Mesendoderm (in vitro differentiated cells): ENCODE results near the gene HECA.
A peak's percentile ranks its signal among the peaks of the same experiment; 100 is the strongest.

ENCODE experiments used
- DNase-seq: peaks from one replicate; pipeline ENCODE4 v3.0.0; 2013
- H2AK5ac ChIP-seq: 2 replicates; pipeline ENCODE4 v1.6.1; 2013; ENCODE audit warnings: low read length, inconsistent platforms
- H2BK120ac ChIP-seq: 2 replicates; pipeline ENCODE4 v1.6.1; 2013; ENCODE audit warnings: low read depth, mild to moderate bottlenecking, low read length, moderate library complexity, mixed read lengths
- H2BK15ac ChIP-seq: replicated peaks from 2 replicates; pipeline ENCODE4 v1.6.1; 2013; ENCODE audit warnings: low read depth, mild to moderate bottlenecking, moderate library complexity
- H2BK5ac ChIP-seq: 2 replicates; pipeline ENCODE4 v1.6.1; 2013; ENCODE audit warnings: low read length, inconsistent platforms
- H3K18ac ChIP-seq: 2 replicates; pipeline ENCODE4 v1.6.1; 2013; ENCODE audit warnings: mild to moderate bottlenecking, low read length, mixed read lengths
- H3K23ac ChIP-seq: one replicate; pipeline ENCODE4 v1.6.1; 2013; ENCODE audit warnings: low read length
- H3K27ac ChIP-seq: 2 replicates; pipeline ENCODE4 v1.5.1; 2013; ENCODE audit warnings: low read depth, mild to moderate bottlenecking, inconsistent platforms, low read length, moderate library complexity
- H3K27me3 ChIP-seq: 2 replicates; pipeline ENCODE4 v1.6.1; 2013; ENCODE audit warnings: low read length, control low read depth, mild to moderate bottlenecking, inconsistent platforms; ENCODE audit not compliant: insufficient read depth, poor library complexity
- H3K36me3 ChIP-seq: 2 replicates; pipeline ENCODE4 v1.6.1; 2013; ENCODE audit warnings: low read length, inconsistent platforms; ENCODE audit not compliant: control insufficient read depth, insufficient read depth
- H3K4ac ChIP-seq: one replicate; pipeline ENCODE4 v1.6.1; 2013; ENCODE audit warnings: low read depth, mild to moderate bottlenecking, low read length, moderate library complexity
- H3K4me1 ChIP-seq: 2 replicates; pipeline ENCODE4 v1.6.1; 2013; ENCODE audit warnings: low read depth, low read length, inconsistent platforms; ENCODE audit not compliant: control insufficient read depth
- H3K4me2 ChIP-seq: 2 replicates; pipeline ENCODE4 v1.6.1; 2013; ENCODE audit warnings: low read length
- H3K4me3 ChIP-seq: 2 replicates; pipeline ENCODE4 v1.5.1; 2013; ENCODE audit warnings: mild to moderate bottlenecking, low read length
- H3K56ac ChIP-seq: one replicate; pipeline ENCODE4 v1.6.1; 2013; ENCODE audit warnings: low read length
- H3K79me1 ChIP-seq: 2 replicates; pipeline ENCODE4 v1.6.1; 2013; ENCODE audit warnings: low read length, inconsistent platforms
- H3K79me2 ChIP-seq: 2 replicates; pipeline ENCODE4 v1.6.1; 2013; ENCODE audit warnings: mild to moderate bottlenecking, low read length; ENCODE audit not compliant: control insufficient read depth, insufficient read depth
- H3K9ac ChIP-seq: 2 replicates; pipeline ENCODE4 v1.6.1; 2013; ENCODE audit warnings: low read length, inconsistent platforms
- H4K5ac ChIP-seq: one replicate; pipeline ENCODE4 v1.6.1; 2013; ENCODE audit warnings: low read length
- H4K8ac ChIP-seq: one replicate; pipeline ENCODE4 v1.6.1; 2013; ENCODE audit warnings: low read depth, mild to moderate bottlenecking, control low read depth, low read length, moderate library complexity
- WGBS: extraction: QIAGEN DNeasy Blood & Tissue Kit; methylation state at CpG from one replicate; pipeline ENCODE4 v1.1.7; 2013; ENCODE audit warnings: low lambda C conversion rate, missing lambda C conversion rate; ENCODE audit not compliant: insufficient coverage; ENCODE audit errors: extremely low coverage; 5-methylcytosine and 5-hydroxymethylcytosine counted together

HECA gene

DNA sequence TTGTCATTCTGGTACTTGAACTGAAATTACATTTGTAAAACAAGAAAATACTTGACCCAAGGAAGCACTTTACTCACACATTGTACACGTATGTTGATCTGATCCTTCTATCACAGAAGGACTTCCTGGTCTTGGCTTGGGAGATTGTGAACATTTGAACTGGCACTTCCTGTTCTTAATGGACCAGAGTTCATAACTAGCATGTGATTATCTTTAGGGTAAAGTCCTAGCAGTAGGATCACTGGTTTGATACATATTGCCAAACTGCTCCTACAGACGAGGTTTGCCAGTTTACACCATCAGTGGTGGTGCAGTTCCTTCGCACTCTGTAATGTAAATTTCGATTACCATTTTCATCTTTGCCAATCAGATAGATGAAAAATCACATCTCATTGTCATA lies 12.7 kb downstream of the HECA start:
- no peak overlapping the region for H3K4me2 ChIP-seq
- H3K27me3 ChIP-seq, result no peaks in the 10 kb centered on the region
- H3K4me1 ChIP-seq, result peaks cover 2% of the 10 kb centered on the region
- no peak overlapping the region for H3K23ac ChIP-seq
- H3K18ac ChIP-seq, result no peak overlapping the region
- no peak overlapping the region for H2BK120ac ChIP-seq
- no peaks in the 10 kb centered on the region for H3K36me3 ChIP-seq
- no peak overlapping the region for H2BK5ac ChIP-seq
- no peak overlapping the region for H4K8ac ChIP-seq
- H3K9ac ChIP-seq, result no peak overlapping the region
- no peaks in the 10 kb centered on the region for H3K79me2 ChIP-seq
- no peak overlapping the region for H3K4ac ChIP-seq
- peaks cover 10% of the 10 kb centered on the region for H3K79me1 ChIP-seq
- H4K5ac ChIP-seq, result no peak overlapping the region
- H3K27ac ChIP-seq, result no peak overlapping the region
- no peak overlapping the region for H2AK5ac ChIP-seq
- H3K56ac ChIP-seq, result no peak overlapping the region
- DNase-seq, result no peak
- H3K4me3 ChIP-seq, result no peak overlapping the region
- no CpG with 5 or more reads among the region's 4 CpGs for WGBS
- no peak overlapping the region for H2BK15ac ChIP-seq

DNA sequence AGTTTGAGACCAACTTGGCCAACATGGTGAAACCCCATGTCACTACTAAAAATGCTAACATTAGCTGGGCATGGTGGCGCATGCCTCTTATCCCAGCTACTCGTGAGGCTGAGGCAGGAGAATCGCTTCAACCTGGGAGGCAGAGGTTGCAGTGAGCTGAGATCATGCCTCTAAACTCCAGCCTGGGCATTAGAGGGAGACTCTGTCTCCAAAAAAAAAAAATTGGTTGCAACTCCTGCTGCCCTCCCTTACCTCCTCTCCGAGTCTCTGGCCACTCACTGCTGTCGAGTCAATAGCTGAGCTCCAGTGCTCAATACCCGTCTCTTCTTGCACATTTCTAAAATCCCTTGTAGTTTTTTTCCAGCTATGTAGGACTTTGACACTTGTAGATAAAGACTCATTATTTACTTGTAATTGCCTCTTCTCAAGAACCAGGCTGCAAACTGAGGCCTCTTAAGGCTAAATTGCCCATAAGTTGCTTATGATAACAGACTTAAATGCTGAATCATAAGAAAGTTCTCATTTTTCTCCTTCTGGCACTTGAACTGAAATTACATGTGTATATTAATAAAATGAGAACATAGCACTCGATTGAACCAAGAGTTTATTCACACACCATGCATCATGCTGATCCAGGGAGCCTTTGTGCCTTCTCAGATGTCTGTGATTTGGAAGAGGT lies 13.8 kb downstream of the HECA start:
- no peaks in the 10 kb centered on the region for H3K27me3 ChIP-seq
- WGBS, result no CpG with 5 or more reads among the region's 7 CpGs
- no peaks in the 10 kb centered on the region for H3K79me2 ChIP-seq
- H3K36me3 ChIP-seq, result no peaks in the 10 kb centered on the region
- no peak overlapping the region for H3K23ac ChIP-seq
- no peak overlapping the region for H2BK120ac ChIP-seq
- H3K56ac ChIP-seq, result no peak overlapping the region
- no peak for DNase-seq
- no peak overlapping the region for H3K27ac ChIP-seq
- H2BK15ac ChIP-seq, result no peak overlapping the region
- no peak overlapping the region for H3K9ac ChIP-seq
- H3K79me1 ChIP-seq, result peaks cover 10% of the 10 kb centered on the region
- no peak overlapping the region for H3K4me2 ChIP-seq
- no peak overlapping the region for H3K18ac ChIP-seq
- no peak overlapping the region for H3K4me3 ChIP-seq
- peaks cover 2% of the 10 kb centered on the region for H3K4me1 ChIP-seq
- no peak overlapping the region for H4K8ac ChIP-seq
- H3K4ac ChIP-seq, result no peak overlapping the region
- no peak overlapping the region for H4K5ac ChIP-seq
- H2BK5ac ChIP-seq, result no peak overlapping the region
- no peak overlapping the region for H2AK5ac ChIP-seq

DNA sequence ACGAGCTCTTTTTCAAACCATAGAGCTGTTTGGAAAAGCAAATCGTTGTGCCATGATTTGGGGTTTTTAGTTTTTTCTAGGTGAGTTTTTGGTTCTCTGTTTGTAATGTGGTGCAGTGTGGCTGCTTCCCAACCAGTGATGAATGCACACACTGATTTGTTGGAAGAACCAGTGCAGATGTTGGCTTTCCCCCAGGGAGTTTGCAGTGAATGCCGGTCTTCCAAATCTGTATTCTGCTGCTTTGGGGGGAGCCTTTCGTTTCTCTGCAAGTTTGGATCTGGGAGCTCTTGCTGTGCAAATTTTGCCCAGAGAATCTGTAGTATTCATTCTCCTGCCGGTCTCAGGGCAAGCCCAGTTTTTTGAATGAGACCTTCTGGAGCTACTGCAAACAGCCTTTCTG lies 14.5 kb downstream of the HECA start:
- Histone ChIP-seq H3K36me3 (no peaks in the 10 kb centered on the region), H3K9ac (no peak overlapping the region), H3K27me3 (no peaks in the 10 kb centered on the region), H4K8ac (no peak overlapping the region), H3K4ac (no peak overlapping the region), H2BK5ac (no peak overlapping the region), H2BK15ac (no peak overlapping the region), H3K79me2 (no peaks in the 10 kb centered on the region), H3K4me1 (peaks cover 2% of the 10 kb centered on the region), H3K56ac (no peak overlapping the region), H3K18ac (no peak overlapping the region), H3K4me2 (no peak overlapping the region), H3K4me3 (no peak overlapping the region), H4K5ac (no peak overlapping the region), H2AK5ac (no peak overlapping the region), H3K23ac (no peak overlapping the region), H3K27ac (no peak overlapping the region), H3K79me1 (peaks cover 10% of the 10 kb centered on the region), H2BK120ac (no peak overlapping the region)
- no peak for DNase-seq
- WGBS, result no CpG with 5 or more reads among the region's 5 CpGs

DNA sequence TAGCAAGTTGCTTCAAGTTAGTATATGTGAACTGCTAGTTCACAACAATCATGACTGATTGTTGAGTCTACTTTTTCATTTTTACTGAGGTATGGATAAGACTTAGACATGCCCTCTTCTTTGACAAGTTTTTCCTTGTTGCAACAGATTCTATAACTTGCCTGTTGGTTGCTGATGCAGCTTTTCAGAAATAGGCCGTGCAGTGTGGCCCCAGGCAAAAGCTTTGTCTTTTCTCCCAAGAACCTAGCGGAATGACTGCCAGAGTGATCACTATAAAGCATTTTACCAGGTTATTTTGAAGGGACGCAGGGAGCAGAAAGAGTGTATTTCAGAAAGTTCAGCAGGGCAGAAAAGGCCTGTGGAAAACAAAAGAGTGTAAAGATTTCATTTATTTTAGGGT lies 16.0 kb downstream of the HECA start:
- H3K4ac ChIP-seq, result no peak overlapping the region

DNA sequence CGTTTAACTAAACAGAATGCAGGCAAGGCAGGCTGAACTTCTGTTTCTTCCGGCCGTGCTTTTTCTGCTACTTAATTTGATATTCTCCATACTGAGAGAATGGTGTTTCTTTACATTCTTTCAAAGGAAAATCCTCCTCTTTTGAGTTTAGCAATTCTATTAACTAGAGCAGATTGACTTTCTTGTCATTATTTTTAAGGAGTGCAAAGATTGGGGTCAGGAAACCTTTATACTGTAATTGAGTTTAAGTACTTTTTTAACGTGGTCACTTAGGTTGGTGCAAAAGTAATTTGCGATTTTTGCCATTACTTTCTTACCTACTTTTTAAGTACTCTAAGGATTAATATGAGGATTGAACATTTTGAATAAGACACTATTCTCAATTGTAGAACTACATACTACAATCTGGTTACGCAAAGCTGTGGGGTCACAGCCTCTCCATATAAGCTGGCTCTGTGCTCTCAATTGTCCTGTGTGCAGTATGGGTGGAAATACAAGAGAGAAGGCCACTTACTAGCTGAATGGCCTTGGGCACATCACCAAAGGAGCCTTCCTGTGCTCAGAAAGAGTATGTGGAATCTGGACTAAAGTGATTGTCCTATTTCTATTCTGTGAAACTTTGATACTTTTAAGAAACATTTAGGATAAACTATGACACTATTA lies 16.7 kb downstream of the HECA start:
- no CpG with 5 or more reads among the region's 6 CpGs for WGBS
- no peaks in the 10 kb centered on the region for H3K79me2 ChIP-seq
- H3K56ac ChIP-seq, result no peak overlapping the region
- H3K23ac ChIP-seq, result no peak overlapping the region
- no peak overlapping the region for H2AK5ac ChIP-seq
- H2BK15ac ChIP-seq, result no peak overlapping the region
- H3K4me2 ChIP-seq, result no peak overlapping the region
- H4K8ac ChIP-seq, result no peak overlapping the region
- no peaks in the 10 kb centered on the region for H3K27me3 ChIP-seq
- H3K36me3 ChIP-seq, result no peaks in the 10 kb centered on the region
- no peak overlapping the region for H2BK120ac ChIP-seq
- H2BK5ac ChIP-seq, result no peak overlapping the region
- no peak overlapping the region for H3K9ac ChIP-seq
- H3K4me3 ChIP-seq, result no peak overlapping the region
- DNase-seq, result no peak
- peaks cover 10% of the 10 kb centered on the region for H3K79me1 ChIP-seq
- no peak overlapping the region for H3K27ac ChIP-seq
- no peak overlapping the region for H3K4ac ChIP-seq
- H3K18ac ChIP-seq, result no peak overlapping the region
- H3K4me1 ChIP-seq, result no peaks in the 10 kb centered on the region
- no peak overlapping the region for H4K5ac ChIP-seq

More for the DNA sequence above, 16.0 kb downstream of the HECA start:
- Histone ChIP-seq H3K79me1 (peaks cover 10% of the 10 kb centered on the region), H2BK15ac (no peak overlapping the region), H3K18ac (no peak overlapping the region), H4K8ac (no peak overlapping the region), H3K4me3 (no peak overlapping the region), H3K36me3 (no peaks in the 10 kb centered on the region), H3K23ac (no peak overlapping the region), H3K56ac (no peak overlapping the region), H3K27ac (no peak overlapping the region), H3K27me3 (no peaks in the 10 kb centered on the region), H3K4me1 (no peaks in the 10 kb centered on the region), H2BK5ac (no peak overlapping the region), H4K5ac (no peak overlapping the region), H3K9ac (no peak overlapping the region), H3K4me2 (no peak overlapping the region), H2AK5ac (no peak overlapping the region), H2BK120ac (no peak overlapping the region), H3K79me2 (no peaks in the 10 kb centered on the region)
- DNase-seq, result peak; percentile 19
- WGBS, result no CpG with 5 or more reads among the region's 3 CpGs
